KOPT-K1 (cell line): ENCODE data around the gene KCNMB1.

Experiments used
- H3K27ac ChIP-seq: fragments of 200-600 bp; sonication (generic); 2 replicates; pipeline ENCODE4 v1.5.1; 2016; ENCODE audit warnings: antibody characterized with exemption, mild to moderate bottlenecking, low read depth, low read length; ENCODE audit not compliant: poor library complexity, severe bottlenecking
- H3K36me3 ChIP-seq: fragments of 200-600 bp; sonication (generic); 2 replicates; pipeline ENCODE4 v1.5.1; 2017; ENCODE audit warnings: antibody characterized with exemption, mild to moderate bottlenecking, low read length, moderate library complexity; ENCODE audit not compliant: insufficient read depth
- H3K9me3 ChIP-seq: fragments of 200-600 bp; sonication (generic); 2 replicates; pipeline ENCODE4 v1.5.1; 2017; ENCODE audit warnings: antibody characterized with exemption, low read length, mild to moderate bottlenecking; ENCODE audit not compliant: insufficient read depth, poor library complexity, severe bottlenecking

KCNMB1 gene

GRCh38 chr5:170423692-170424091 is 34.5 kb upstream of the KCNMB1 start:
- H3K36me3 ChIP-seq, result no peaks in the 10 kb centered on the region
- no peak overlapping the region for H3K27ac ChIP-seq
- H3K9me3 ChIP-seq, result no peaks in the 10 kb centered on the region

GRCh38 chr5:170421826-170422225 is 32.7 kb upstream of the KCNMB1 start:
- Histone ChIP-seq H3K27ac (no peak overlapping the region), H3K9me3 (no peaks in the 10 kb centered on the region), H3K36me3 (no peaks in the 10 kb centered on the region)

- H3K27ac ChIP-seq, result no peak overlapping the region
Observed at GRCh38 chr5:170420806-170421412, 31.7 kb upstream of the KCNMB1 start.

GRCh38 chr5:170419643-170420042 is 30.5 kb upstream of the KCNMB1 start:
- H3K9me3 ChIP-seq, result no peaks in the 10 kb centered on the region
- no peaks in the 10 kb centered on the region for H3K36me3 ChIP-seq
- H3K27ac ChIP-seq, result no peak overlapping the region

More at GRCh38 chr5:170420806-170421412, 31.7 kb upstream of the KCNMB1 start:
- Histone ChIP-seq H3K36me3 (no peaks in the 10 kb centered on the region), H3K9me3 (no peaks in the 10 kb centered on the region)

- Histone ChIP-seq H3K9me3 (no peaks in the 10 kb centered on the region), H3K27ac (no peak overlapping the region), H3K36me3 (no peaks in the 10 kb centered on the region)
Observed at GRCh38 chr5:170418736-170419135, 29.6 kb upstream of the KCNMB1 start.

- Histone ChIP-seq H3K9me3 (no peaks in the 10 kb centered on the region), H3K27ac (no peak overlapping the region), H3K36me3 (no peaks in the 10 kb centered on the region)
Observed at GRCh38 chr5:170416526-170416925, 27.4 kb upstream of the KCNMB1 start.

GRCh38 chr5:170414786-170415185 is 25.6 kb upstream of the KCNMB1 start:
- H3K27ac ChIP-seq, result no peak overlapping the region
- H3K36me3 ChIP-seq, result no peaks in the 10 kb centered on the region
- no peaks in the 10 kb centered on the region for H3K9me3 ChIP-seq

GRCh38 chr5:170413897-170414296 is 24.7 kb upstream of the KCNMB1 start:
- Histone ChIP-seq H3K27ac (no peak overlapping the region), H3K9me3 (no peaks in the 10 kb centered on the region), H3K36me3 (no peaks in the 10 kb centered on the region)

GRCh38 chr5:170411100-170411499 is 21.9 kb upstream of the KCNMB1 start:
- Histone ChIP-seq H3K9me3 (no peaks in the 10 kb centered on the region), H3K27ac (no peak overlapping the region), H3K36me3 (no peaks in the 10 kb centered on the region)

GRCh38 chr5:170410401-170410800 is 21.2 kb upstream of the KCNMB1 start:
- Histone ChIP-seq H3K36me3 (no peaks in the 10 kb centered on the region), H3K27ac (no peak overlapping the region), H3K9me3 (no peaks in the 10 kb centered on the region)

- Histone ChIP-seq H3K9me3 (no peaks in the 10 kb centered on the region), H3K27ac (no peak overlapping the region), H3K36me3 (no peaks in the 10 kb centered on the region)
Observed at GRCh38 chr5:170408877-170409660, 19.9 kb upstream of the KCNMB1 start.

GRCh38 chr5:170408226-170408625 is 19.1 kb upstream of the KCNMB1 start:
- Histone ChIP-seq H3K9me3 (no peaks in the 10 kb centered on the region), H3K27ac (no peak overlapping the region)

GRCh38 chr5:170407062-170407461 is 17.9 kb upstream of the KCNMB1 start:
- Histone ChIP-seq H3K9me3 (no peaks in the 10 kb centered on the region), H3K27ac (no peak overlapping the region), H3K36me3 (no peaks in the 10 kb centered on the region)

More at GRCh38 chr5:170408226-170408625, 19.1 kb upstream of the KCNMB1 start:
- H3K36me3 ChIP-seq, result no peaks in the 10 kb centered on the region

GRCh38 chr5:170405817-170406216 is 16.6 kb upstream of the KCNMB1 start:
- no peaks in the 10 kb centered on the region for H3K36me3 ChIP-seq
- no peaks in the 10 kb centered on the region for H3K9me3 ChIP-seq
- no peak overlapping the region for H3K27ac ChIP-seq

- H3K27ac ChIP-seq, result no peak overlapping the region
- H3K36me3 ChIP-seq, result no peaks in the 10 kb centered on the region
- no peaks in the 10 kb centered on the region for H3K9me3 ChIP-seq
Observed at GRCh38 chr5:170404398-170404797, 15.2 kb upstream of the KCNMB1 start.

- no peak overlapping the region for H3K27ac ChIP-seq
- H3K9me3 ChIP-seq, result no peaks in the 10 kb centered on the region
- H3K36me3 ChIP-seq, result no peaks in the 10 kb centered on the region
Observed at GRCh38 chr5:170403675-170404074, 14.5 kb upstream of the KCNMB1 start.
